ENCODE data around the gene SLC17A2. TPM values are rescaled to one million over a fixed set of nuclear protein-coding genes. Genes with fewer than 3 reads are reported as not detected.

The SLC17A2 gene
- total and polyA plus RNA-seq, 2 of the 8 experiments (the other 6 are each of a cell fraction or from before 2014, with no cell fraction given): not detected

GRCh38 chr6:25889877-25890853 lies 40.3 kb downstream of the SLC17A2 start (continued):
- TF ChIP-seq CTCF (IDR thresholded peaks at IDR 0.05; ENCODE audit: control extremely low read depth in 1 of 3, insufficient read depth in 1 of 3, low read depth in 1 of 3, low read length in 3 of 3) (peak in 2 of 3 experiments; percentile 60 to 64; a peak in 3 of 4 replicates), CHD2 (IDR thresholded peaks at IDR 0.05; ENCODE audit: low read length) (no peak), SP2 (IDR thresholded peaks at IDR 0.05; ENCODE audit: low read length) (no peak)

Measured in H1 (cell line).